NCI-H2227 treated with DMSO at 0.1 percent for 48 hours (cell line): Measurements from ENCODE around the gene THADA.
"Not testable (repeated sequence)": the region's sequence is repeated elsewhere in the genome, so short reads cannot be mapped to it uniquely, and the experiment has no call there.

Source experiments
- DNase-seq: peaks from one replicate; lab custom pipeline; 2025; lab: John Stamatoyannopoulos, UW

THADA gene

DNA sequence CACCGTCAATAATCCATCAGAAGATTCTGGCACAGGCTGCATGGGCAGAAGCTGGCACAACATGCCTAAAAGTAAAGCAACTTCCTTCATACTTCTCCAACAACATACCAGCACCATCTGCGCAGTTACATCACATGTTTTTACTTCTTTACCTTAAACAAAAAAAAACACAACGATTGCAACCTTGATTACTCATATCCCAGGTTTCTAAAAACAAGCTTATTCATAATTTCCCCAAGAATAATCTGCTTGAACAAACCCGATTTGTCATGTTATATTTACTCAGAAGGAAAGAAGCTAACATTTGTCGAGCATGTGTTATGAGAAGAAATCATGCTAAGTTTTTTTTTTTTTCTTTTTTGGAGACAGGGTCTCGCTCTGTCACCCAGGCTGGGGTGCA is 54.7 kb downstream of the THADA start:
- no peak for DNase-seq

DNA sequence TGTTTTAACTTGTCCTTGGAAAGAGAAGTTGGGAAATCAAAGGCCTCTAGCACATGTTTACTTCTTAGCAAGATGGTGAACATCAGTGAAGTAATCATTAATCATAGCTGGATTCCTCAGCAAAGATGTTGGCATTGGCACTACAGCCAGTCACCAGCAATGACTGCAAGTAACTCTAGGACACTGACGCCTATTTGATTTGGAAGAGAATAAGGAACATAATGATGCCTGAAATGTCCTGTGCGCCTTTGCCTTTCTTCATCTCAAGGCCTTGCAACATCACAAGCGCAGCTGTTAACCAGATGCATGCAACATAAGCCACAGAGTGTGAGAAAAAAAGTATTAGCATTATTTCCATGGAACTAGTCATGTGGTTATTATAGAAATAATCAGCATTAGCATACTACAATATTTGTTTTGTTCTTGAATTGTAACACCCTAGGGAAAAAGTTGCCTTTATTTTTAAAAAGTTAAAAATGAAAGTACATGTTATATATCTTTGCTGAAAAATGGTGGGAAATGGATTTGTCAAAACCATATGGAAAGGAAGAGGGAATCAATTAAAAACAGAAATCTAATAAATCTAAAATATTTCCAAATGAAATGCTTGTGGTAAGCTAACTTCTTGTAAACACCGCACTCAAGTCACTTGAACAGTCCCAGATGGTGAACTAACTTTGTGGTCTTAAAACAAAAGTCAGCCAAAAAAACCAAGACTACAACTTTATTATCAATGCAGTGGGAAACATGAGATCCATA is 55.6 kb downstream of the THADA start:
- DNase-seq: no peak

DNA sequence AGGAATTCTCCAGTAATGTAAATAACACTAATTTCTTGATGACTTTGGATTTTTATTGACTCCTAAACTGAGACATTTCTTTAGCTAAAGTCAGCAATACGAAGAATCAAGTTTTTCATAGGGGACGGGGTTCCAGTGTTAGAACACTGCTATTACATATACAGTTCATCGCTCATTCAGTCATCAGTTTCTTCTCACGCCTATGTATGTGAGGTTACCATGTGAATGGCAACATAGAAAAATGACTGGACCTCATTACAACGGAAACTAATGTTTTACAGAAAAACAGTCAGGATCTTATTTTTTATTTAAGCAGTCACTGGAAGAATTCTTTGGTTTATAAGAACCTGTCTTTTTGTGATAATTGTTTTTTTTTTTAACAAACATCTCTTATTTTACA is 56.4 kb downstream of the THADA start:
- DNase-seq: no peak

DNA sequence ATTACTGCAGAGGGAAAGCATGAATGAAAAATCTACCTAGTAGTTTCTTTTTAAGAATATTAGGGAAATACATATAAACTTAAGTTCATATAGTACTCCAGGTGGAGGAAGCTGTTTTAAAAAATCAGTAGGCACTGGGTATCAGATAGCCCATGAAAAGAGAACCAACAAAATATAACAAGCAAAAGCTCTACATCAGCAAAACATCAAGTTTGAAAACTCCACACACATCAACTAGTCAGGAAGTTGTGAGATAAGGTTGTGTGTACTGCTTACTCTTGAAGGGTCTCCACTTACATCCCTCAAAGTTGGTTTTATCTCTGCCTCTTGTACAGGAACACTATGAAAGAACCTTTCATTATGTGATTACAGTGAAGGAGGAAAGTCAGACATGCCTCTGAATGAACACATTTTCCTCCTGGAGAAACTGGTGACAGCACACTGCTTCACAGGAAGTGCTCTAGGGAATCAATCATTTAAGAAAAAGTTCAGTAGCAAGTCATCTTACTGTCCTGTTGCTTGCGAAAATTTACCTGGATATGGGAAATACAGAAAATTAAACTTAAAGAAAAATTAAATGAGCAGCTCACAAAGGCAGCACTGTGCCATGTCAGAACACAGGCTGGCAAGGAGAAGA is 57.7 kb downstream of the THADA start:
- no peak for DNase-seq

DNA sequence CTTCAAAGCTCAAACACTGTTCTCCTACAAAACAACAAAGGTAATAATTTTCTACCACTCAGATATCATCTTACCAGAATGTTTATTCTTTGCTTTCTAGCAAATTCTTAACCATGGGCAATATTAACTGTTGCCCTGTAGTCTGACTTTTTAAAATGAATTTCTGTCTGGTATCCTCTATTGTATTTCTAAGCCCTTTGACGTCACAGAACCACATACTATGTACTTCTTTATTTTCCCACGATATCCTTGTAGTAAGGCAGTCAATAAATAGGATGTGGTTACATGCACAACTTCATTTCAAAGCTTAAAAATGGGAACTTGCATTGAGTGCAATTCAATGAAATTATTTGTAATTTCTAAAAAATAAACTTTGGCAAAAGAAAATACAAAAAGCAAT is 58.7 kb downstream of the THADA start:
- no peak for DNase-seq

DNA sequence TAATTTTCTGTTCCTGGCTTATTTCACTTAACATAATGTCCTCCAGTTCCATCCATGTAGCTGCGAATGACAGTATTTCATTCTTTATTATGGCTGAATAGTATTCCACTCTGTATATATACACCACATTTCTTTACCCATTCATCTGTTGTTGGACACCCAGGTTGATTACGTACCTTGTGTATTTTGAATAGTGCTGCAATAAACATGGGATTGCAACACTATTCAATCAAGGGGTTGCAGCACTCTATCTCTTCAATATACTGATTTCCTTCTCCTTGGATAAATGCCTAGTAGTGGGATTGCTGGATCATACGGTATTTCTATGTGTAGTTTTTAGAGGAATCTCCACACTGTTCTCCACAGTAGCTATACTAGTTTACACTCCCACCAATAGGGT is 61.3 kb downstream of the THADA start:
- DNase-seq: no peak

DNA sequence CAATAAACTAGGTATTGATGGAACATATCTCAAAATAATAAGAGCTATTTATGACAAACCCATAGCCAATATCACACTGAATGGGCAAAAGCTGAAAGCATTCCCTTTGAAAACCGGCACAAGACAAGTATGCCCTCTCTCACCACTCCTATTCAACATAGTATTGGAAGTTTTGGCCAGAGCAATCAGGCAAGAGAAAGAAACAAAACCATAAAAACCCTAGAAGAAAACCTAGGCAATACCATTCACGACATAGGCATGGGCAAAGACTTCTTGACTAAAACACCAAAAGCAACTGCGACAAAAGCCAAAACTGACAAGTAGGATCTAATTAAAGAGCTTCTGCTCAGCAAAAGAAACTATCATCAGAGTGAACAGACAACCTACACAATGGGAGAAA is 63.3 kb downstream of the THADA start:
- not testable (repeated sequence) for DNase-seq

DNA sequence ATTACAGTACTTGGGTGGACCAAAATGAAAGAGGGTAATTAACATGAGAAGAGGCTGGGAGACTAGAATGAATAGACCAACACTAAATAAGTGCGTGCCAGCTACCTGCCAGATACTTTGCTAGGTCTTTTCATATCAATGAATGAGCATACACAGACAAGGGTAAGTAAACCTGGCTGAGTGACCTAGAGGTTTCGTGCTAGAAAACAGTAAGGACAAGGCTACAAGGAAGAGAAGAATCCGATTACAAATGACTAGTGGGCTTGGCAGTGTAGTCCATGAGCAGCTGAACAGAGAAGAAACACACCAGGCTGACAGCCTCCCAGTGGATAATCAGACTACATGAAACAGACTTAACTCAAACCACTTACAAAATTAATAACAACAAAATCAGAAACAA is 64.6 kb downstream of the THADA start:
- no peak for DNase-seq

DNA sequence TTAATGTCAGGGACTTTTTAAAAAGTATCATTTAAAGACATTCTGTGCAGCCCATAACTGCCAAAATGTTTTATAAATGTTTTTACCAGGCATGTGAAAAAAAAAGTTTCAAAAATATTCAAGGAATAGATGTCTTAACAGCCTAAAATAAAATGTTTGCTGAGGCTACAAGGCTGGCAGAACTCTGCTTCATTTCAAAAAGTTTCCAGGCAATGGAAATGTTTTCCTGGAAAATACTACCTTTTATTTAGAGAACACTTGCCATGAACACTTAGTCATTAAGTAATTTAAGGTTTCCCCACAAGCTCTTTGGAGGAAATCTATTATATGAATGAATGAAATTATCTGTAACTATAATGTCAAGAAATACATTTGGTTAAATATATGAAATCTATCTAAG is 68.8 kb downstream of the THADA start:
- DNase-seq: no peak

DNA sequence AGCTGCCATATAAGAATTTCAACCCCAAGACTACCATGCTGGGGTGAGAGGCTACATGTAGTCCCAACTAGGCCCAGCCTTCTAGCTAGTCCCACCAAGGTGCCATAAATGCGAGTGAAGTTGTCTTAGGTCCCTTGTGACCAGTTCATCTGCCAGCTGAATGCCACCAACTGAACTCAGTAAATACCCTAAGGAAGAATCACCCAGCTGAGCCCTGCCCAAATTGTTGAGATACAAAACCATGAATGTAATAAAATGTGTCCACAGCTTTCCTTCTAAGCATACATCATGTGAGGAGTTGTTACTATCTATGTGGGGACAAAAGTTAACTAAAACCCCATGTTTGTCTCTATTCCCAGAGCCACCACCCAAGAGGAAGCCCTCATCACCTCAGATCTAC is 70.3 kb downstream of the THADA start:
- no peak for DNase-seq

DNA sequence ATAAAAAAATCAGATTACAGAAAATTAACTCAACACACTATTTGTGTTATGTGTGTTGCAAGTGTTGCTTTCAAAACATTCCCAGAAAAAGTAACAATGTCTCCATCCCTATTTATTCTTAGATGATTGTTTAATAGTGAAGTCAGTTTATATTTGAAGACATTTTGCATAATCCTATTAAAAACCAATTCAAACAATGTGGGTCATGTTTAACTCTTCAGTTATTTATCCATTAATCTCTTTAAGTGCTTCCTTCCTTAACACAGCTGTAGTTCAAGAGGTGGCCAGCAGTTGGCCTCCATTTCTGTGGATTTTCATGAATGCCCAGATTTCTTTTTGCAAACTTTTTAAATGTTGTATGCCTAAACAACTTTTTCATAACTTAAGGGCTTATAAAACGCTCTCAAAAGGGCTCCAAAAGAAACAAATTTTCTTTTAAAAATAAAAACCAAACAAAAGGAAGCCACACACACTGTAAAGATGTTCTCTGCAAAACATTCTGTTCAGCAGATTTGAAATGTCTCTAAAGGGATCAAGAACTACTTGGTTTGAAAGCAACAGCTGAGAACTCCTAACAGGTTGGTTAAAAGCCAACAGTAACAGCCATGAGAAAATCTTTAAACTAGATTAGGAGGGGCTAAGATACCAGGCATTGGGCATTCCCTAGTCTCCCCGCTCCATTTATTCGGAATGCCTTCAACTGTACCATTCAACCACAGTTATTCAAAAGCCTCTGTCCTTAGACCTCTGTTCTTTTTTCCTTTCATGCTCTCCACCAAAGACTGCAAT is 71.5 kb downstream of the THADA start:
- no peak for DNase-seq

DNA sequence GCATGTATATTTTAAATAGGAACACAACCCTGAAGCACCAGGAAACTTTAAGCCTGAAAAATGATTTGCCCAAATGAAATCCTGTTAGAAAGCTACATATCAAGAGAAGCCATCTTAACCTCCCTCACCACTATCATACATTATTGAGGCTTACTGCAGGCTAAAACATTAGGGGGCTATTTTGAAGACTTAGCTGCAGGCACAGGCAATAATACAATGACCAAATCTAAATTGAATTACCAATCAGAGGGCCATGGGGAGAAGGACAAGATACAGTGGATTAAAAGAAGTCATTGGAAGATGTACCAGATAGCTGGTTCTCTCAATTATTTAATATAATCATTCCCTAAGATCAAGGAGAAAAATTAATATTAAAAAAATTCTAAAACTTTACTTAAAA is 73.7 kb downstream of the THADA start:
- DNase-seq: no peak

DNA sequence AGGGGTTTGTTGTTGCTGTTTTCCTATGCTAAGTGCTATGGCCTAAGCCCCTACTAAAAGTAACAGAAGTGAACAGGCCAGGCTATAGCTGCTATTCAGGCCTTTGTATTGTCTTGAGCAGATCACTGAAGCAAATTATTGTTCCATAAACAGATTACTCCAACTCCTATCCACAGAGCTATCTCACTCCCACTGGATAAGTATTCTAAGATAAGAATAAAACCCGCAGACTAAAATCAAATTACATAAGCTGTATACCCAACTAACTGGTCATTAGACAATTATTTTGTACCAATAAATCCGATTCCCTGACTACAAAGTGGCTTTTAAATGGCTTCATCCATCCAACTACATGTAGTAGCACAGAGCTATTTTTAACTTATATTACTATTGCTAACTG is 74.3 kb downstream of the THADA start:
- DNase-seq: no peak

DNA sequence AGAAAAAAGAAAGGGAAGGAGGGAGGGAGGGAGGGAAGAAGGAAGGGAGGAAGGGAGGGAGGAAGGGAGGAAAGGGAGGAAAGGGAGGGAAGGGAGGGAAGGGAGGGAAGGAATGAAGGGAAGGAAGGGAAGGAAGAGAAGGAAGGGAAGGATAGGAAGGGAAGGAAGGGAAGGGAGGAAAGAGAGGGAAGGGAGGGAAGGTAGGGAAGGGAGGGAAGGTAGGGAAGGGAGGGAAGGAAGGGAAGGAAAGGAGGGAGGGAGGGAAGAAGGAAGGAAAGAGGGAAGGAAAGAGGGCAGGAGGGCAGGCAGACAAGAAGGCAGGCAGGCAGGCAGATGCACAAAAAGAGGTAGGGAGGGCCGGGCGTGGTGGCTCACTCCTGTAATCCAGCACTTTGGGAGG is 74.9 kb downstream of the THADA start:
- no peak for DNase-seq

DNA sequence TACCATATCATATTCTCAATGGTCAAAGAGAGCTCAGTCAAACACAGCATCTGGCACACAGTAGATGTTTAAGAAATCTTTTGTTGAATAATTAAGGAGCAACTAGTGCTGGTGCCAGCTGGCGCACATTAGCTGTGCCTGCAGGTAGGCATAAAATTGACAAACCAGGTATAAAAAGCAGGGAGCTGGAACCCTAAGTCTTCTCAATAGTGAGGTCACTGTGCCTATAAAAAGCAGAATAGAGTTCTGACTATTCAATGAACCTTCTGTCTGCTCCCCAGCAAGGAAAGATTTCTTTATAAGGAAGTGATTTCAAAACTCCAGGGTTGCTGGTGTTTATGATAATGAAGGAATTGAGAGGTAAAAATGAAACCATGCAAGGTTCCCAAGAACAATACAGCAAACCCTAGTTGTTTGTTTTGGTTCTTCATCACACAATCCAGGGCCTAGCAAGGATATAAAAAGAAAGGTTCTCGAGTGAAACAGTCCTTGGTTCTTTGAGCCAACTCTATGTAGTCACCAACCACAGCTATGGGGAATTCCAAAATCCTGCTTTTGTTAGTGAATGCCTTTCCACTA is 76.1 kb downstream of the THADA start:
- no peak for DNase-seq

DNA sequence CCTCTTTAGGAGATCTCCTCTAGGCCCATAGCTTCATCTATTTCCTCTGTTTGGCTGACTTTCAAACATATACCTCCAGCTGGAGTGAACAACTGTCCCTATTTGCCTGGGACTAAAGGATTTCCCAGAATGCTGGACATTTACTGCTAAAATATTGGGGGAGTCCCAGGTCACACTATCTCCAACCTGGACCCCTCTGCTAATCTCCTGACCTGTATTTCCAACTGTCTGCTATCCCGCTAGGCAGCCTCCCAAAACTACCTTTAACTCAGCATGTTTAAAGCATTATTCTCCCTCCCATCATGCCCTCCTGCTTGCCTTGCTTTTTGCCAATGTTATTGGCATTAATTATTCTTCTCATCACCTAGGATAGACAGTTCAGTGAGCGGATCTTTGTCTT is 77.1 kb downstream of the THADA start:
- no peak for DNase-seq

DNA sequence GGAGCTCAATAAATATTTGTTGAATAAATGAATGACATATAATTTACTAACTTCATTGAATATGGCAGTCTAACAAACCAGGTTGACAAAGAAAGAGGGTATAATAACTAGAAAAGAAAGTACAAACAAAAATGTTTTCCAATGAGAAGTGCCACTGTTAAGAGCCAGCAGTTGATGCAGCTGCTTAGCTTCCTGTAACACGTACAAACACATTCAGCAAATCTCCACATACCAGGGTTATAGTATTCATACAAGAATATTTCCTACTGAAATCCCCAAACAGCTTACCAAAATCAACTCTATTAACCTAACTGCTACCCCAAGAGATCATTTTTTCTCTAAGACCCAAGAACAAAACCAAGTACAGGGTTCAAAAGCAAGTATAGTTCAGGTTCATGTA is 77.7 kb downstream of the THADA start:
- no peak for DNase-seq

DNA sequence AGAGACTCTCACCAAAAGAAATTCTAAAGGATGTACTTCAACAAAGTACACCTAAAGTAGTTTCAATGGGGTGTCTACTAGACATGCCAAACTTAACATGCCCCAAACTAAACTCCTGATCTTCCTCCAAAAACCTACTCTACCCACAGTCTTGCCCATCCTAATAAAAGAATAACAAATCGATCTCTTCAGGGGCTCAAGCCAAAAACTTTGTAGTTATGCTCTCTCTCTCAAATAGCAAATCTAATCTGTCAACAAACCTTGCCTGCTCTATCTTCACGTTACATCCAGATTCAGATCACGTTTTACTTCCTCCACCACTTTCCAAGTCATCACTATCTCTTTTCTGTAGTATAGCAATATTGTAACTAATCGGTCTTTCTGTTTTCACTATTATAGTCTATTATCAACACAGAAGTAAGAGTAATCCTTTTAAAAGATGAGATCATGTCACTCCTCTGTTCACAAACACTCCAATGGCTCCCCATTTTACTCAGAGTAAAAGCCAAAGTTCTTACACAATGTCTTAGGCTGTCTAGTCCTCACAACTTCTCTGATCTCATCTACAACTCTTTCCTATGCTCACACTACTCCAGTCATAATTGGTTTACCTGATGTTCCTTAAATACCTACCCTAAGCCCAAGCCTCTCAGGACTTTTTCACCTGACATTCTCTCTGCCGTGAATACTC is 79.9 kb downstream of the THADA start:
- DNase-seq: no peak

DNA sequence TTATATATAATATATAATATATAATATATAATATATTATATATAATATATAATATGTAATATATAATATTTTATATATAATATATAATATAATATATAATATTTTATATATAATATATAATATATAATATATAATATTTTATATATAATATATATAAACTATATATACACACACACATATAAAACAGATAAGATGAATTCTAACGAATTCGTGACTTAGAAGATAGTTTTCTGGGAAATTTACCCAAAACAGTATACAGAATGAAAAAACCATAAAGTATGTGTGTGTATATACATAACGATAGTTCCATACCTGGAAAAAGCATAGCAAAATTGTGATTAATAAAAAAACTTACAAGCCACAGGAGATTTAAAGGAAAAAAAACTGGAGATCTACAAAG is 80.6 kb downstream of the THADA start:
- DNase-seq: no peak

DNA sequence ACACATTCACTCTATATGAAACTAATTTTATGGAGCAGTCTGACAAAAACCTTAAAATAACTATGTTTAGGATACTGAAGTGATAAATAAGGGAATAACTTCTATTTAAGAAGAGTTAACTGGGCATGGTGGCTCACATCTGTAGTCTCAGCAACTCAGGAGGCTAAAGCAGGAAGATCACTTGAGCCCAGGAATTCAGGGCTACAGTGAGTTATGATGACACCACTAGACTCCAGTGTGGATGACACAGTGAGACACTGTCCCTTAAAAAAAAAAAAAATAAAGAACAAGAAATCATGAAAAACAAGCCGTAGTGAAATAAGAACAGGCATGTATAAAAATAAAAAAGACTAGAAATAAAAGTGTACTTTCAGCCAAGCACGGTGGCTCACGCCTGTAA is 82.0 kb downstream of the THADA start:
- DNase-seq: no peak

DNA sequence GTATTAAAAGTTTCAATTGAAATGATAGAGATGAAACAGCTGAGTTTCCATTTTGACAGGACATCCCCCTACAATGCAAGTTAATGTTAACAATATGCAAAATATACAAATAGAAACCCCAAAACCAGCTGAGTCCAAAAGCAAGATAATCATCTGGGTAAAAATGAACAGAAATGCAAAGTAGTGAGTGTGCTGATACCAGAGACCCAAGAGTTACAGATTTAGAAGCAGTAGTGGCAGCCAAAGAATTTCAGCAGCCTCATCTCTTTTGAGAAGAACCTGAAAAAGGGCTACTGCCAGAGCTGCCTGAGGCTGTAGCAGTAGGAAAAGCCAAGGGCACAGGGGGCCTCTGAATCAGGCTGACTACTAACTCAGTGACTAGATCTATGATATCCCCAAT is 82.6 kb downstream of the THADA start:
- DNase-seq: no peak

DNA sequence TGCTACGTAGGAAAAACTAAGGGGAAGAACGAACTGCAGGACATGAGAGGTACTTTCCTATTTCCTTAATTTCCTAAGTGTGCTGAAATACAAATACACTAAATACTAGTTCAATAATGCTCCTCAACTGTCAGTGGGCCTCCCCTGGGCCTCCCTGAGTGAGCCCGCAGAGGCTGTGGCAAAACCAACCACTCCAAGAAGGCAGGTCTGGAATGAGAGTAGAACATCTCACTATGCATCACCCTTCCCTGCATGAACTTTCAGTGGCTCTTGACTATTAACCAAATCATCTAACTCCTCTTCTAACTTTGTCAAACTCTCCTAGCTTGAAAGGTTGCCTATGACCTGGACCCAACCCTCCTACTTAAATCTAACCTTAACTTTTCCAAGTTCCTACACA is 84.6 kb downstream of the THADA start:
- DNase-seq: no peak
